GM18867 (cell line): ENCODE results near the gene GRK2.
A peak's percentile ranks its signal among the peaks of the same experiment; 100 is the strongest.
"Not testable (repeated sequence)": the region's sequence is repeated elsewhere in the genome, so short reads cannot be mapped to it uniquely, and the experiment has no call there.

Experiments
- ATAC-seq: cut with Tn5 transposase; IDR thresholded peaks from one replicate; pipeline ENCODE4 v1.9.1; 2021; ENCODE audit warnings: mild to moderate bottlenecking, moderate library complexity; ENCODE audit not compliant: unreplicated experiment

Gene GRK2

GRCh38 chr11:67253872-67254624 is 12.2 kb upstream of the GRK2 start:
- ATAC-seq: no peak

- ATAC-seq: no peak
Measured at GRCh38 chr11:67254798-67255197, 11.5 kb upstream of the GRK2 start.

DNA sequence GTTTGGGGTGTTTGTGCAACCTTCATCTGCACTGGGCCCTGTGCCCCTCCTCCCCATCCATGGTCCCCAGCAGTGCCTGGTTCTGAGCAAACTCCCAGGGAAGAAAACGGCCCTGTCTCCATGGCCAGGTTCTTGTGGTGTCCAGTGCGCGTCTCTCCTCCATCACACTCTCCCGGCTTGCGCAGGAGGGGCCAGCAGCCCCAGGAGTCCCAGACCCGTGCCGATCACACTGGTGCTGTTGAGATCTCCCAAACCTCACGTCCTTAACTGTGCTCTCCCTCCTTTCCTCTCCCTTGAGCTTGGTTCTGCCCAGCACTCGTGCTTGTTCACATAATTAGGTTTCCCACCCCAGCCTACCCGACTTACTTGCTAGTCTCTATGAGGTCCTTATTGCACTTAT is 10.9 kb upstream of the GRK2 start:
- ATAC-seq: no peak

DNA sequence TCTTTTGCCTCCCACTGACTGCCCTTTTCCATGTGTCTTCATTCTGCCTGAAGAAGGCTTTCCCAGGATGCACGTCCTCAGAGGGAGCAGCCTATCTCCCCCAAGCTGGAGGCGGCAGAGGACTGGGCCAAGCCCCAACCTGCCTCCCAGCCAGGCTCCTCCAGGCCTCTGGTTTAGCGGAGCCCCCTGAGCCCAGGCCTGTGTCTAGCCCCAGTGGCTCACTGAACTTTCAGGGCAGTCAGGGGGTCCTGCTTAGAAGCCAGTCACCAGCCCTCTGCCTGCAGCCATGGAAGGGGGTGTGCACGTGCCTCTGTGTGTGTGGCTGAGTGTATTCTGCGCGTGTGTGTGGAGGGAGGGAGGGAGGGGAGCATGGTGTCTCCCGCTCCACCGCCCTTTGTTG is 10.4 kb upstream of the GRK2 start:
- ATAC-seq: no peak

DNA sequence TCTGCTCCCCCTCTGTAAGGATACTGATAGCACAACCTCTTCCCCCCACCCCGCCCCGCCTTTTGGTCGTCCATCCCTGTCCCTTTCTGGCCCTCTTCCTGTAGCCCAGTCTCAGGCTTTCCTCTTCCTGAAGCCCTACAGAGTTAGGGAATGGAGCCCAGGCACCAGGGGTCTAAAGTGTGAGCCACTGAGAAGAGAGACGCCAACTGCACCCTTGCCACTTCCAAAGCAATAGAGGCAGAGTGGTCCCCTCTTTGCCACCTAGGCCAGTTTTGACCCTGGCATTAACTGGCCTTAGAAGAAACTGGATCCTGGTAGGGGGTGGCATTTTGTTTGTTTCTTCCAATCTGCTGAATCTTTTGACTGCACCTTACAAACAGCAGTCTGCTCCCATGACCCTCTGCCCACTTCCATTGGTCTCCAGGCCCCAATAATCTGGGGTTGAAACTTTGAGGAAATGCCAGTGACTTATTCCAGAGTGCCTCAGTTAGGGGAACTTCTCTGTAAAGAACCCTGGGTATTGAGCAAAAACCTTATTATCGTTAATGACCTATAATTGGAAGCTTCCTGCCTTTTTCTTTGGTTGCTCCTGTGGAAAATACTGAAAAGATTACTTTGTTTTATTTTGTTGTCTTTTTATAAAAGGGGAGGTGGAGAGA is 9.7 kb upstream of the GRK2 start:
- ATAC-seq: no peak

DNA sequence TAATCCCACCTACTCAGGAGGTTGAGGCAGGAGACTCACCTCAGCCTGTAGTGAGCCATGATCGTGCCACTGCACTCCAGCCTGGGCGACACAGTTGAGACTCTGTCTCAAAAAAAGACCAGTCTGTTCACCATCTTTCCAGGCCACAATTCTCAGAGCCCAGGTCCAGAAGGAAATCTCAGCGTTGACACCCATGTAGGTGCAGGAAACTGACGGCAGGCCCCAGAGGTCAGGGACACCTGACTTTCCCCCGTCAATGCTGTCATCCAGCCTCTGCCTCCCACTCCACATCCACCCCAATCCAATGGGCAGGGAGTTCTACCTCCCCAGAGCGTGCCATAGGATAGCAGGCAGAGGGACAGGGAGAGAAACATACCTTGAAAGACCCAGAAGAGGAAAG is 5.9 kb upstream of the GRK2 start:
- no peak for ATAC-seq

GRCh38 chr11:67260885-67261639 is 5.2 kb upstream of the GRK2 start:
- not testable (repeated sequence) for ATAC-seq

DNA sequence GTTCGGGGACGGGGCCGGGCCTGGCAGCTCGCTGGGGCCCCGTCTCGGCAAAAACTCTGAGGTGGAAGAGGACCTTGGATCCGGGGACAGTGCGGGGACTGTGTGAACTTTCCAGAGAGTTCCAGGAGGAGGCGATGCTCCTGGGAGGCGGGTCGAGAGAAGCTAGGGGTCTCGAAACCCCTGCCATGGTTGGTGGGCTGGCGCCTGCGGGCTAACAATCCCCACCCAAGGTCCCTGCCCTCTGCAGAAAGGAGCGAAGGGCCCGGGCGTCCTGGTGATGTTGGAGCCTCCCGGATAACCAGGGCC is 4.7 kb upstream of the GRK2 start:
- no peak for ATAC-seq

GRCh38 chr11:67261946-67262681 is 4.2 kb upstream of the GRK2 start:
- no peak for ATAC-seq

DNA sequence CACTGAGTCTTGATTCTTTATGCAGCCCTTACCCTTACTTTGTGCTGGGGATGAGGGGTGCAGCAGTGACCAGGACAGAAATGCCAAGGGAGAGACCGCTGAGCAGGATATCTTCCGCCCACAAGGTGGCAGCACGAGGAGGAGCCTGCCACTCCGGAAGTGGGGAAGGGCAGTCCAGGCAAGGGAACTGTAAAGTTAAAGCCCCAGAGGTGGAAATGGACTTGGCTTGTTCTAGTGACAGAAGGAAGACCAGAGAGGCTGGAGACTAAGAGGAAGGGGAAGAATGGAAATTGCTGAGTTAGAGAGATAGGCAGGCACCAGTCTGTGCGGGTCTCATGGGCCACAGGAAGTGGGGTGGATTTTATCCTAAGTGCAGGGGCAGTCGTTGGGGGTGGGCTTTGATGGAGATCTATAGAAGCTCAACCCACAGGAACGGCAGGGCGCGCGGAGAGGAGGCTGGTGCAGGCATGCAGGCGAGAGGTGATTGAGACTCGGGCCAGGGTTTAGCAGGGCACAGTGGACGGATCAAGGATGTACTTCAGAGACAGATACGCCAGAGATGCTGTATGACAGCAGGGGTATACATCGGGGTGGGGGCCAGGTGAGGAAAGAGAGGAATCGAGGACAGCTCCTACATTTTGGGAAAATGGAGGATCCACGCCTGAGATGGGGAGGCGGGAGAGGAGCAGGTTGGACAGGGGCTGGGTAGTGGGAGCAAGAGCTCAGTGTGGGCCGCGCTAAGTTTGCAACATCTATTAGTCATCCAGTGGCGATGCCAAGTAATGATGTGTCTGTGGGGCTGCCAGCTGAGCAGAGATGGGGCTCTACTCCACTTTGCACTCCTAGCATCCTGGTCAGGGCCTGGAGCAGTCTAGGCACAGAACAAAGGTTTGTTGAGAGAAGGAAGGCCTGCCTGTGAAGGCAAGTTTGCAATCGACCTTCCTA is 3.3 kb upstream of the GRK2 start:
- ATAC-seq: no peak

- ATAC-seq: no peak
Measured at GRCh38 chr11:67264260-67264659, 2.0 kb upstream of the GRK2 start.

GRCh38 chr11:67264877-67265632 is 1.2 kb upstream of the GRK2 start:
- no peak for ATAC-seq

DNA sequence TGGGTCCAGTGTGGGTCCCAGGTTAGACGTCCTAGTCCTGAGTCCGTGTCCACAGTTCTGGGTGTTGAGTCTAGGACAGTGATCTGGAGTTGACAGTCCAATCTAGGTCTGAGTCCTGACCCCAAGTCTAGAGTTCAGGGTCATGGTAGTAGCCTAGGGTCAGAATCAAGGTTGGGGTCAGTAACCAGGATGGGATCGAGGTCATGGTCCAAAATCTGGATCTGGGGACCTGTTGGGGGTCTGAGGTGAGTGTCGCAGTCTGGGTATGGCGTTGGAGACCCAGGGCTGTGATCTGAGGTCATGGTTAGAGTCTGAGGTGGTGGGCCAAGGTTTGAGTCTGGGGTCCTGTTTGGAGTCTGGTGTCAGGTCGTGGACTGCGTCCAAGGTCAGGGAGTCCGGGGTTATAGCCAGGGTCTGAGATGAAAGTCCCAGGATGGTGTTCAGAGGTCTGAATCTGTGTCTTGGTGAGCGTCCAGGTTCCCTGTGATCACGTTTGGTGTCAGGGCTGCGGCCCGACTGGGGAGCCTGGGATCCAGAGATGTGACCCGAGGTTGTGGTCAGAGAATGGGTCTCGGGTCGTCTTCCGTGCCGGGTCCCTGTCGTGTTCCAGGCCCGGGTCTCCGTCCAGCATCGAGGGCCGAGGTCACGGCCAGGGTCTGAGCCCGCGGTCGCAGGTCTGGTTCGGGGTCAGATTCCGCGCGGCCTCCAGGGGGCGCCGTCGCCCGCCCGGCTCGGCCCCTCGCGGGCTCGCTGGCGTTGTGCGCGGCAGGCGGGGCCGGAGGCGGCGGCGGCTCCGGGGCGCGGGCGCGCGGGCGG is 432 bp upstream of the GRK2 start:
- ATAC-seq: peak; percentile 48

GRCh38 chr11:67267188-67268080 is 1.2 kb downstream of the GRK2 start:
- ATAC-seq: no peak

GRCh38 chr11:67268081-67268961 is 2.0 kb downstream of the GRK2 start:
- ATAC-seq: peak; percentile 33

GRCh38 chr11:67268962-67269268 is 2.6 kb downstream of the GRK2 start:
- ATAC-seq: no peak
